Measurements from ENCODE around the gene DTX1.
"Not testable (repeated sequence)": the region's sequence is repeated elsewhere in the genome, so short reads cannot be mapped to it uniquely, and the experiment has no call there.

Gene DTX1

GRCh38 chr12:113119980-113120669, 63.6 kb downstream of the DTX1 start:
- no peak for DNase-seq

GRCh38 chr12:113120670-113121370, 64.3 kb downstream of the DTX1 start:
- DNase-seq = no peak

GRCh38 chr12:113127791-113128199, 71.3 kb downstream of the DTX1 start:
- DNase-seq = no peak

DNA sequence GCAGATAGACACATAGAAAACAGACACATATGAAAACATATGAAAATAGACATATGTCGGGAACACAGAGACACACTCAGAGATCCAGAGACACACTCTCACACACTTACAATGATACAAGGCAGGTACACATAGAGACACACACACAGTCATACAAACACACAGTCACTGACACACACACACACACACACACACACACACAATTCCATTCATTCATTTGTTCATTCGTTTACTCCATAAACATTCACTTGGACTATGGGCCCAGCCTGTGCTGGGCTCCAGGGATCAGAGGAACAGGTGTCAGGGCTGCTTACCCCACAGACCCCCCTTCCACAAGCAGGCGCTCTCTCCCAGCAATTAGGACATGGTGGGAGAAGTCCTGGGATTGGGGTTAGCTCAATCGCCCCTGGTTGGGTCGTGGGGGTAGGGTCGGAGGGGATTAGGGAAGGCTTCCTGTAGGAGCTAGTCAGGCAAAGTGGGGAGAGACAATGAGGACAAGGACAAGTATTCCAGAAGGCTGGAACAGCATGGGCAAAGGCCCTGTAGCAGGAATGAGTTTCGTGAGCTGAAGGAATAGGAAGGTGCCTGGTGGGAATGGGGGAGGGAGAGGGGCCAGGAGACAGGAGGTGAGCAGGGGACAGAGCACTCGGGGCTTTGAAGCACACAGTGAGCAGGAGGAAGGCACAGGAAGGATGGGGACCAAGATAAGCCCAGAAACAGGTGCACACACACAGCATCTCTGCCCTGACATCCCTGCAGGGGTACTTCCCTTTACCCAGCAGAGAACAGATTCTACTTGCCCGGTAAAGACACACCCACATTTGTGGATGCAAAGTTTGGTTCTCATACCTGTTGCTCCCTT, 72.5 kb downstream of the DTX1 start:
- no peak for DNase-seq

DNA sequence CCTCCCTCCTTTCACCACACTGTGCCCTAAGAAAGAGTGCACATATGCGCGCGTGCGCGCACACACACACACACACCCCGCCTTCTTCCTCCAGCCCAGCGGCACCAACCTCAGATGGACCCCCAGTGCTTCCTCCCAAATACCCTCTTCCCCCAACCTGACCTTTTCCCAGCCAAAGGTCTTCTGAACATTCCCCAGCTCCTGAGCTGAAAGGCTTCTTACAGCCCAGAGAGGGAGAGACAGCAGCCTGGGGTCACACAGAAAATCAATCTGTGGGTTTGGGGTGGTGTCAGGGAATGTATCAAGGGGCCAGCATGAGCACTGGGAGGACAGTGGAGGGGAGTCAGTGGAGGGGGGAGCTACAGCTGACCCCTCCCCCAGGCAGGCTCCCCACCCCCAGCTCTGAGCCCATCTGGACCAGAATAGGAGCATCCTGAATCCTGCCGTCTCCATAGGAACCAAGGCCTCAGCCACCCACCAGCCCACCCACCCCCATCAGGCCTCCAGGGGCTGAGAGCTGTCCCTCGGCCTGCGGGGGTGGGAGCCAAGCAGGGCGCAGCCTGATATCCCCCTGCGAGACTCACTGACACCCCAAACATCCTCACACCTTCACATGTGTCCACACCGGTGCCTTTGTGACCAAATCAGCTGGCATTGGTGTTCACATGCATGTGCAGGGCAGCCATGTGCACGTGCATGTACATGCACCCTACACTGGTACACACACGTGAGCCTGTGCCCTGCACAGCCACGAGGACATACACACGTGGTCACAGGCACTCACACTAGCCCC, 73.3 kb downstream of the DTX1 start:
- DNase-seq = no peak

GRCh38 chr12:113130457-113131135, 74.1 kb downstream of the DTX1 start:
- DNase-seq = no peak

- DNase-seq = no peak
Observed at GRCh38 chr12:113131556-113131955, 75.0 kb downstream of the DTX1 start.

- no peak for DNase-seq
Observed at GRCh38 chr12:113133036-113133435, 76.5 kb downstream of the DTX1 start.

GRCh38 chr12:113133666-113134065, 77.1 kb downstream of the DTX1 start:
- DNase-seq = no peak

GRCh38 chr12:113134071-113134470, 77.5 kb downstream of the DTX1 start:
- no peak for DNase-seq

- no peak for DNase-seq
Observed at GRCh38 chr12:113134521-113134951, 78.0 kb downstream of the DTX1 start.

- DNase-seq = peak; percentile 90
Observed at GRCh38 chr12:113135178-113136127, 78.9 kb downstream of the DTX1 start, which contains the start of gene RASAL1. Gene RASAL1 (minus strand): TSS chr12:113135761. CDS start chr12:113135462, 299 bp downstream.

DNA sequence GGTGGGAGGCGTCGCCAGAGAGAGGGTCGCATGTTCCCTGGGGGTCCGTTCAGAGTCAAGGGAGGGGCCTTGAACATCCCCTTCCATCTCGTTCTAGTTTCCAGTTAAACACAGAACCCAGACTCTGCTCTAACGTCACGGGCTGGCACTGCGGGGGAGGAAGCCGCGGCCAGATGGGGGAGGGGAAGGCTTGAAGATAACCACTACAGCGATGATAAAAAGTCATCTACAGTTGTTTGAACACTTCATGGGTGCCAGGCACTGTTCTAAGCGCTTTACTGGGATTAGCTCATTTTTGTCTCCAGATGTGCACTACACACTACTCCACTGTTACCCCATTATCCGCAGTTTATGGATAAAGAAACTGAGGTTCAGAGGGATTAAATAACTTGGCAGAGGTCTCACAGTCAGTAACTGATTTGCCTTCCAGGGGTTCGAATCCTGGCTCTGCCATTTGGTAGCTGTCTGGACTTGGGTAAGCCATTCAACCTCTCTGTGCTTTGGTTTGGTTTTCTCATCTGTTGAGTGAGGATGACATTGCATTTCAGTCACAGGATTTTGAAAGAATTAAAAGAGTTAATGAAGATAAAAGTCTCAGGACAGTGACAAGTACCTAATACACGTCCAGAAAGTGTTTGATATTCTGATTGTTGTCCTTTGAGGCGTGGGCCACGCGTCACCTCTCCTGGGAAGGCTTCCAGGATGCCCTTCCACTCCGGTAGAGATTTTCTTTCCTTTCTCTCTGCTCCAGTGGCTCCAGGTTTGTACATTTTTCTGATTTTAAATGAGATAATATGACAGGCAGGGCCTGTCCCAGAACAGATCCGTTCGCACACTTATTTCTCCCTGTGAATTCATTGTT, 79.8 kb downstream of the DTX1 start:
- DNase-seq = peak; percentile 74 to 78

DNA sequence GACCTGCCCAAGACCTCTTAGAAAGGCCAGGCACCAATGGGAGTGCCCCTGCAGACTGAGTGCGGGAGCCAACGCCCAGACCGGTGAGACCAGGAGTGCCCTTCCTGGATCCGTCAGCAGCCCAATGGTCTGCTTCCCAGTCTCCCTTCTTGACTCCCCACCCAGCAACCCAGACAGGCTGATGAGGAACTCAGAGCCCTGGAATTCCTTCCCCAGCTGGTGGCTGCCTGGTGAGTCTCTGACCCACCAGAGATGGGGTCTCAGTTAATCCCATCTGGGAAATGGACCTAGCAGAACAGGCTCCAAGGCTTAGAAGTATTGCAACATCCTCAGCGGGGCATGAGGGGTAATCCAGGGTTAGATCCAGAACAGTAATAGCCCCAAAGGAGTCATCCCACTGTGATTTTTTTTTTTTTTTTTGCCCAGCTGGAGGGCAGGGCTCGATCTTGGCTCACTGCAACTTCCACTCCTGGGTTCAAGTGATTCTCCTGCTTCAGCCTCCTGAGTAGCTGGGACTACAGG, 80.5 kb downstream of the DTX1 start:
- DNase-seq = no peak

DNA sequence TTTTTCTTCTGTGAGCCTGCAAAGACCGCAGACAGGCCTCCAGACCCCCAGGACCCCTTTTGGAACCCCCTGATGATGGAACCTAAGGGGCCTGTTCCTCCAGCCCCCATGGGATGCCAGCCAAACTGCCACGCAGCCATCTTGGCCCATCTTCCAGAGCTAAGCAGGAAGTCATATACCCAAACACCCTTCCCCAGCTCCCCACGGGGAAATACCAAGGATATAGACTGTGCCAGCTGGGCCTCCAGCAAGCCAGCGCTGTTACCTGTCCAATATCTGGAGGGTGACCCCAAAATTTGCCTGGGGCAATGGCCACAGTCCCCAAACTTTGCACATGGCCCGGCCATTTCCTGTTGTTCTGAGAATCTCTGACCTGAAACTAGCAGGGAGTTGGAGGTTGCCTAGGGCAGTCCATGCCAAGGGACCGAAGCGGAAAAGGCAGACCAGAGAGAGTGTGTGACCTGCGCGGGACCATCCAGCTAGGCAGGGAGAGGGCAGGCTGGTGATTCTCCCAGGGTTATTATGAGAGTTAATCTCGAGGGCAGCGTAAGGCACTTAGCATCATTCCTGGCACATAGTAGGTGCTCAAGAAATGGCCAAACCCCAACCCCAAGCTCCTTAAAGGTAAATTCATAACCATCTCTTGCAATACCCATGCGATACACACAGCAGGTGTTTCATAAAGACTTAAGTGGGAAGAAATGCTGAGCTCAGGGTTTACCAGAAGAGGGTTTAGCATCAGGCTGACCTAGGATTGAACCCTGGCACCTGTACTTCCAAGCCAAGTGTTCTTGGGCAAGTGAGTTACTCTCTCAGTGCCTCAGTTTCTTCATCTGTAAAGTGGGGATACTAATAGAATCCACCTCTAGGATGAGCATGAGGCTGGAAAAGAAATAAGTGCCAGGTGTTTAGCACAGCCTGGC, 81.6 kb downstream of the DTX1 start:
- DNase-seq = no peak

- DNase-seq = no peak
Observed at GRCh38 chr12:113138826-113139225, 82.3 kb downstream of the DTX1 start.

GRCh38 chr12:113140706-113141105, 84.2 kb downstream of the DTX1 start:
- DNase-seq = no peak

- DNase-seq = not testable (repeated sequence)
Observed at GRCh38 chr12:113141716-113142115, 85.2 kb downstream of the DTX1 start.
